NOMO-1 treated with DMSO at 0.1 percent for 48 hours (cell line): Measurements from ENCODE around the gene C9orf153.
"Not testable (repeated sequence)": the region's sequence is repeated elsewhere in the genome, so short reads cannot be mapped to it uniquely, and the experiment has no call there.

ENCODE experiments used
- DNase-seq: peaks from one replicate; lab custom pipeline; 2025; ENCODE audit not compliant: unreplicated experiment; lab: John Stamatoyannopoulos, UW

C9orf153 gene

DNA sequence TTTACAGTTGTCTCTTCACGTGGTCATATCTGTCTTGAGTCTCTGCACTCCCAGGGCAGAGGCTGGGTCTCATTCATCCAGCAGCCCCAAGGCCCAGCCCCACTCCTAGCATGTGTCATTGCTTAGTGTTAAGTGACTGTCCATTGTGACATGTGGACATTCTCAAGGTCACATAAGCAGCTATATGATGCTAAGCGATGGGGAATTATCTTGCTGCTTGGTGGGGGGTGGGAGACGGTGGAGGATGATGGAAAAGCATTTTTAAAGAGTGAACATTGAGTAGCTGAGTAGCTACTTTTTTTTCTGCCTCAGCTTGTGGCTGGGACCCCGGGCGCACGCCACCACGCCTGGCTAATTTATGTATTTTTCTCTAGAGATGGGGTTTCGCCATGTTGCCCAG, at the start of gene C9orf153:
TSS of gene C9orf153 (minus strand) at position 101 of the 400 bp plus-strand sequence. CDS start 30,054 bp downstream, outside the sequence.
- no peak for DNase-seq

- DNase-seq, result no peak
Measured at GRCh38 chr9:86308687-86309086, 49.2 kb upstream of the C9orf153 start.

DNA sequence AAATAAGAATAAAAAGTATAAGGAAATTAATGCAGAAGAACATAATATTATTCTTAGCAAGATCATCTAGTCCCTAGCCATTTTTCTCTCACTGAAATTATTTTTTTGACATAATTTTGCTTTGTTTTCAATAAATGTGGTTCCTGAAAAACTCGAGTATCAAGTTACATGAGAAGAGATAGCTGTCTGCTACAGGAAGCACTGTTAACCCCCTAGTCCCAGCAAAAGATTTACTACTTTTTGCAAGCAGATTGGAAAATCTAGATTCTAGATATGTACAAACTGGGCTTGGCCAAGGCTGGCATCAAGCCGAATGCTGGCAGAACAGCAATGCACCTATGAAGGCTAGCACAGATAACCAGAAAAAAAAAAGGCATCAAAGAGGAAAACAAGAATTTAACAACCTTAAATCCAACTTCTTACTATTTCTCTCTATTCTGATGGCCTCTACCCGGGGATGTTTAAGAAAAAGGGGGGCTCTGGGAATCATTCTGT, 44.8 kb upstream of the C9orf153 start:
- DNase-seq, result no peak

- DNase-seq, result no peak
Measured at GRCh38 chr9:86303316-86303975, 44.0 kb upstream of the C9orf153 start.

DNA sequence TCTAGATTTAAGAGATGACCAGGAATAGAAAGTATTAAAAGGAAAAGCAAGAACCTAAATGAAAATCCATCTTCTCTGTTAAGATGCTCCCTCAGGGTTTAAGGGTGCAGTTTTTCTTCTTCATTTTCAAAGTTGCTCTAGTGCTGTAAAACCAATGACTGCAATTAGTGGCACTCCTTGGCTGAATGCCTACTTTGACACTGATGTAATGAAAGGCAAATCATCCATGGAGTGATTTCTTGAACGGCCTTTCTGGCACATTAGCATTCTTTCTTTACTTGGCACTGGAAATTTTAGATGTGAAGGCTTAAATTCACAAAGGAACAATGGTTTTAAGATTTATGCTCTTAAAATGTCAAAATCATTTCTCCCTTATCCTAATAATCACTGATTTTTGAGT, 42.2 kb upstream of the C9orf153 start:
- DNase-seq, result no peak

GRCh38 chr9:86300701-86301100, 41.2 kb upstream of the C9orf153 start:
- no peak for DNase-seq

DNA sequence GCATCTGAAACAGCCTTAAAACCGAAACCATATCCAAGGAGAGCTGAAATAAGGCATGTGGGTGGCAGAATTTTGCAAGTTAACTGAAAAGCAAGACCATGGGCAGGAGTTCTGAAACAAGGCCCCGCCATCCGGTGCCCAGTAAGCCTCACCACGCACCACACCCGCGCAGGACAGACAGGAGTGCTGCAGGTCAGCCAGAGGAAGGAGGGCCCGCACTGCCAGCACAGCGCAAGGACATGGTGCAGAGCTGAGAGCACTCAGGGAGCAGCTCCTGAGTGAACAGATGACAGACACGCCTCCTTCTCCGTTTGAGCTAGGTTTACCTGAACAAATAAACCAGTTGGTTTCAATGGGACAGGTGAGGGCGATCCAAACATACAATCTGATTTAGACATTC, 39.4 kb upstream of the C9orf153 start:
- no peak for DNase-seq

DNA sequence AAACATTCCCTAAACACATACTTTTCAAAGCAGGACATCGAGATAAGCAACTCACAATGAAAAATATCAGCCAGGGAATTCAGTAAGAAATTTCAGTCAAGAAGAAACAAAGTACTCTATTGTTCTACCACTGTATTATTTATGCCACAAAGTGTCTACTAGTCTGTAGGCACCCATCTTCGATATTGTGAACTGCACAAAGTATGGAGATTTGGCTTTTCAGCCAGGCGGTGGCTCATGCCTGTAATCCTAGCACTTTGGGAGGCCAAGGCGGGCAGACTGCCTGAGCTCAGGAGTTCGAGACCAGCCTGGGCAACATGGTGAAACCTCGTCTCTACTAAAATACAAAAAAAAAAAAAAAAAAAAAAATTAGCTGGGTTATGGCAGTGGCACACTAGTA, 30.9 kb upstream of the C9orf153 start:
- not testable (repeated sequence) for DNase-seq

- no peak for DNase-seq
Measured at GRCh38 chr9:86288499-86289198, 29.2 kb upstream of the C9orf153 start.

- DNase-seq, result peak; percentile 22
Measured at GRCh38 chr9:86287013-86287412, 27.6 kb upstream of the C9orf153 start.

DNA sequence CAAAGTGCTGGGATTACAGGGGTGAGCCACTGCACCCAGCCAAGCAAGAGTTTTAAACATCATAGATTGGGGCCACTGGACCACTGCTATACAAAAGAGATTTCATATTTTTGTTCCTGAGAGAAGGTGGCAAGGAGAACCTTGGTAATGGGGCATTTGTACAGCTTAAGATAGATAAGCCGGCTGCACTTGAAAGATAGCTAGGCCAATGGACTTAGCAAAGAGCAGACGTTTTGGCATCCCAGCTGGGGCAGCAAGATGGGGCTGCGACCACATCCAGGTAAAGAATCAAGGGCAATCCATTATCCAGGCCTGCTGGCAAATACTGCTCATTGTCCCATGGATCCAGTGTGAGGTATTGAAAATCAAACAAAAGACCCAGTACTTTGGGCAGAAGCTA, 26.8 kb upstream of the C9orf153 start:
- DNase-seq, result no peak

- peak; percentile 15 for DNase-seq
Measured at GRCh38 chr9:86285261-86285660, 25.8 kb upstream of the C9orf153 start.

GRCh38 chr9:86282979-86283535, 23.6 kb upstream of the C9orf153 start:
- DNase-seq, result peak; percentile 17

GRCh38 chr9:86282077-86282978, 22.9 kb upstream of the C9orf153 start, which contains the start of gene ISCA1:
Gene ISCA1 (minus strand): TSS chr9:86282538. CDS start chr9:86282458, 80 bp downstream.
- peak; percentile 37 for DNase-seq

GRCh38 chr9:86281593-86282076, 22.2 kb upstream of the C9orf153 start:
- no peak for DNase-seq

DNA sequence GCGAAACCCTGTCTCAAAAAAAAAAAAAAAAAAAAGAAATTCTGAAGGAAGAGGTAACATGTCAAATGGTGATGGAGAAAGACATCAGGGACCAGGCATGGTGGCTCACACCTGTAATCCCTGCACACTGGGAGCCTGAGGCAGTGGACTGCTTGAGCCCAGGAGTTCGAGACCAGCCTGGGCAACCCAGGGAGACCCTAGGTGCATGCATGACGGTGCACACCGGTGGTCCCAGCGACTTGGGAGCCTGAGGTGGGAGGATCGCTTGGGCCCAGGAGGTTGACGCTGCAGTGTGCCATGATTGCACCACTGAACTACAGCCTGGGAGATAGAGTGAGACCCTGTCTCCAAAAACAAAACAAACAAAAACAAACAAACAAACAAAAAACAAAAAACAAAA, 21.1 kb upstream of the C9orf153 start:
- no peak for DNase-seq

GRCh38 chr9:86279839-86280238, 20.4 kb upstream of the C9orf153 start:
- no peak for DNase-seq

- DNase-seq, result no peak
Measured at GRCh38 chr9:86277072-86277471, 17.6 kb upstream of the C9orf153 start.

- DNase-seq, result no peak
Measured at GRCh38 chr9:86275962-86276361, 16.5 kb upstream of the C9orf153 start.

- no peak for DNase-seq
Measured at GRCh38 chr9:86274821-86275643, 15.6 kb upstream of the C9orf153 start.
